ENCODE results near the gene CAPN11.

DNA sequence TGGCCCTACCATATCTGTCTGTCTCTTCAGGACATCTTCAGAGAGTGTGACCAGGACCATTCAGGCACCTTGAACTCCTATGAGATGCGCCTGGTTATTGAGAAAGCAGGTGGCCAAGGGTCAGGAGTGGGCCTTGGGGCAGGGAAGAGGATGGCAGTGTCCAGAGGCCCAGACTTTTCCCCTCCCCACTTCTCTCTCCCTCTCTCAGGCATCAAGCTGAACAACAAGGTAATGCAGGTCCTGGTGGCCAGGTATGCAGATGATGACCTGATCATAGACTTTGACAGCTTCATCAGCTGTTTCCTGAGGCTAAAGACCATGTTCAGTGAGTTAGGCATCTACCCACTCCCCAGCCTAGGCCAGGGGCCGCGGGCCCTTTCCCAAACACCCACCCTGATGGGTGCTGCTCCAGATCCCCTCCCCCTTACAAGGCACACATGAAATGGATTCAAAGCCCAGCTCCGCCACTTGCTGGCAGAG is 24.3 kb downstream of the CAPN11 start:
- TF ChIP-seq EZH2 (IDR thresholded peaks at IDR 0.05; ENCODE audit: borderline replicate concordance, low read depth, low read length, severe bottlenecking) (no peak), POLR2AphosphoS5 (IDR thresholded peaks at IDR 0.05; ENCODE audit: insufficient read depth, low read depth, low read length) (no peak), FOS (IDR thresholded peaks at IDR 0.05; ENCODE audit: borderline replicate concordance, insufficient read depth, low read length) (no peak), POLR2A (IDR thresholded peaks at IDR 0.05; ENCODE audit: low read depth, low read length) (no peak)
- TF ChIP-seq, protein P1, sequence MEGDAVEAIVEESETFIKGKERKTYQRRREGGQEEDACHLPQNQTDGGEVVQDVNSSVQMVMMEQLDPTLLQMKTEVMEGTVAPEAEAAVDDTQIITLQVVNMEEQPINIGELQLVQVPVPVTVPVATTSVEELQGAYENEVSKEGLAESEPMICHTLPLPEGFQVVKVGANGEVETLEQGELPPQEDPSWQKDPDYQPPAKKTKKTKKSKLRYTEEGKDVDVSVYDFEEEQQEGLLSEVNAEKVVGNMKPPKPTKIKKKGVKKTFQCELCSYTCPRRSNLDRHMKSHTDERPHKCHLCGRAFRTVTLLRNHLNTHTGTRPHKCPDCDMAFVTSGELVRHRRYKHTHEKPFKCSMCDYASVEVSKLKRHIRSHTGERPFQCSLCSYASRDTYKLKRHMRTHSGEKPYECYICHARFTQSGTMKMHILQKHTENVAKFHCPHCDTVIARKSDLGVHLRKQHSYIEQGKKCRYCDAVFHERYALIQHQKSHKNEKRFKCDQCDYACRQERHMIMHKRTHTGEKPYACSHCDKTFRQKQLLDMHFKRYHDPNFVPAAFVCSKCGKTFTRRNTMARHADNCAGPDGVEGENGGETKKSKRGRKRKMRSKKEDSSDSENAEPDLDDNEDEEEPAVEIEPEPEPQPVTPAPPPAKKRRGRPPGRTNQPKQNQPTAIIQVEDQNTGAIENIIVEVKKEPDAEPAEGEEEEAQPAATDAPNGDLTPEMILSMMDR (IDR thresholded peaks at IDR 0.05; ENCODE audit: extremely low read depth in 1 of 2, insufficient read depth in 1 of 2, low read depth in 1 of 2, low read length in 2 of 2), result no peak
- TF ChIP-seq, protein P2, sequence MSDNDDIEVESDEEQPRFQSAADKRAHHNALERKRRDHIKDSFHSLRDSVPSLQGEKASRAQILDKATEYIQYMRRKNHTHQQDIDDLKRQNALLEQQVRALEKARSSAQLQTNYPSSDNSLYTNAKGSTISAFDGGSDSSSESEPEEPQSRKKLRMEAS (IDR thresholded peaks at IDR 0.05; ENCODE audit: insufficient read depth, insufficient read length), result no peak

Data from endothelial cell of umbilical vein (primary cell).